LNCAP (cell line): ENCODE results near the gene MEX3D.

Experiments
- CTCF ChIP-seq: fragments of 450-650 bp; IDR thresholded peaks from 2 replicates; pipeline ENCODE4 v1.5.1; 2017; ENCODE audit warnings: mild to moderate bottlenecking

The MEX3D gene

GRCh38 chr19:1591421-1592023, 23.4 kb upstream of the MEX3D start:
- no peak for TF ChIP-seq CTCF

GRCh38 chr19:1590641-1591397, 22.7 kb upstream of the MEX3D start:
- TF ChIP-seq CTCF = peak; percentile 47

- TF ChIP-seq CTCF = no peak
Observed at GRCh38 chr19:1587872-1588271, 19.7 kb upstream of the MEX3D start.

GRCh38 chr19:1585243-1585580, 17.1 kb upstream of the MEX3D start:
- no peak for TF ChIP-seq CTCF

GRCh38 chr19:1584500-1585242, 16.5 kb upstream of the MEX3D start:
- TF ChIP-seq CTCF = no peak

- no peak for TF ChIP-seq CTCF
Observed at GRCh38 chr19:1582201-1582600, 14.1 kb upstream of the MEX3D start.

GRCh38 chr19:1580957-1581356, 12.8 kb upstream of the MEX3D start:
- no peak for TF ChIP-seq CTCF
